Tibial nerve (tissue), 4 donors: Measurements from ENCODE around the gene DCTN5. TPM values are rescaled to one million over a fixed set of nuclear protein-coding genes. Genes with fewer than 3 reads are reported as not detected.

Experiments used
- DNase-seq, 2 donors: peaks; one replicate each; pipeline ENCODE4 v3.0.0-alpha.2; 2019; ENCODE audit warnings: low spot score in 2 of 2
- H3K27ac ChIP-seq, 4 donors: fragments of 200-600 bp; sonication (generic) in 3 of 4; one replicate each; pipeline ENCODE4 v1.5.1; 2017 to 2019; ENCODE audit warnings: mild to moderate bottlenecking in 1 of 4
- H3K27me3 ChIP-seq, 2 donors: fragments of 200-600 bp; sonication (generic) in 1 of 2; one replicate each; pipeline versions ENCODE4 v1.5.1 to v1.6.0; 2017 to 2019
- H3K36me3 ChIP-seq, 3 donors: fragments of 200-600 bp; sonication (generic); one replicate each; pipeline ENCODE4 v1.5.1; 2018 to 2019
- H3K4me1 ChIP-seq, 4 donors: fragments of 200-600 bp; sonication (generic) in 3 of 4; one replicate each; pipeline ENCODE4 v1.5.1; 2017 to 2019
- H3K4me3 ChIP-seq, 4 donors: fragments of 200-600 bp; sonication (generic) in 3 of 4; one replicate each; pipeline ENCODE4 v1.5.1; 2017 to 2019; ENCODE audit warnings: mild to moderate bottlenecking in 1 of 4, moderate library complexity in 1 of 4
- H3K9me3 ChIP-seq, 4 donors: fragments of 200-600 bp; sonication (generic) in 3 of 4; one replicate each; pipeline ENCODE4 v1.5.1; 2017 to 2019
- EP300 ChIP-seq, 2 donors: sonication (generic); formaldehyde crosslinking; IDR thresholded peaks; one replicate each; pipeline ENCODE4 v1.6.1; 2017; ENCODE audit warnings: antibody characterized with exemption in 2 of 2, mild to moderate bottlenecking in 1 of 2
- POLR2A ChIP-seq, 2 donors: fragments of 450-650 bp; IDR thresholded peaks; one replicate each; pipeline ENCODE4 v1.6.1; 2017; ENCODE audit warnings: antibody characterized with exemption in 2 of 2, mild to moderate bottlenecking in 2 of 2, moderate library complexity in 2 of 2
- WGBS, 2 donors: methylation state at CpG; one replicate each; pipeline ENCODE4 v1.1.5; 2018; 5-methylcytosine and 5-hydroxymethylcytosine counted together
- total RNA-seq, 4 donors: library from RNA; depleted of rRNA; stranded (reverse); fragments of >200 nt; gene quantifications; one replicate each; pipeline ENCODE4 v1.1.0, GENCODE V29; 2016
- TF ChIP-seq, protein P1 (sequence below), 5 experiments: fragments of 200-600 bp in 3 of 5; fragments of 450-650 bp in 2 of 5; sonication (generic) in 3 of 5; IDR thresholded peaks; one replicate each; pipeline ENCODE4 v1.5.1; 2016 to 2019; ENCODE audit warnings: antibody characterized with exemption in 5 of 5, mild to moderate bottlenecking in 3 of 5, moderate library complexity in 2 of 5

The DCTN5 gene
- total RNA-seq, 4 donors from 2014 or later = 23.1 to 28.8 (median 27.3) TPM

GRCh38 chr16:23701045-23701444 is 59.8 kb downstream of the DCTN5 start:
- WGBS, 2 donors = 70 to 73% methylated on average over 8 of the region's 8 CpGs
- H3K27ac ChIP-seq = no peak overlapping the region
- TF ChIP-seq EP300 (IDR thresholded peaks at IDR 0.05) = no peak
- no peak for TF ChIP-seq POLR2A (IDR thresholded peaks at IDR 0.05)
- TF ChIP-seq, protein P1, sequence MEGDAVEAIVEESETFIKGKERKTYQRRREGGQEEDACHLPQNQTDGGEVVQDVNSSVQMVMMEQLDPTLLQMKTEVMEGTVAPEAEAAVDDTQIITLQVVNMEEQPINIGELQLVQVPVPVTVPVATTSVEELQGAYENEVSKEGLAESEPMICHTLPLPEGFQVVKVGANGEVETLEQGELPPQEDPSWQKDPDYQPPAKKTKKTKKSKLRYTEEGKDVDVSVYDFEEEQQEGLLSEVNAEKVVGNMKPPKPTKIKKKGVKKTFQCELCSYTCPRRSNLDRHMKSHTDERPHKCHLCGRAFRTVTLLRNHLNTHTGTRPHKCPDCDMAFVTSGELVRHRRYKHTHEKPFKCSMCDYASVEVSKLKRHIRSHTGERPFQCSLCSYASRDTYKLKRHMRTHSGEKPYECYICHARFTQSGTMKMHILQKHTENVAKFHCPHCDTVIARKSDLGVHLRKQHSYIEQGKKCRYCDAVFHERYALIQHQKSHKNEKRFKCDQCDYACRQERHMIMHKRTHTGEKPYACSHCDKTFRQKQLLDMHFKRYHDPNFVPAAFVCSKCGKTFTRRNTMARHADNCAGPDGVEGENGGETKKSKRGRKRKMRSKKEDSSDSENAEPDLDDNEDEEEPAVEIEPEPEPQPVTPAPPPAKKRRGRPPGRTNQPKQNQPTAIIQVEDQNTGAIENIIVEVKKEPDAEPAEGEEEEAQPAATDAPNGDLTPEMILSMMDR (IDR thresholded peaks at IDR 0.05) = no peak
- H3K4me3 ChIP-seq = no peak overlapping the region
- H3K4me1 ChIP-seq = no peaks in the 10 kb centered on the region
- no peaks in the 10 kb centered on the region for H3K27me3 ChIP-seq
- H3K36me3 ChIP-seq = no peaks in the 10 kb centered on the region
- peaks cover 0 to 13% (median 0%) of the 10 kb centered on the region in 4 donors for H3K9me3 ChIP-seq
- no peak for DNase-seq

GRCh38 chr16:23702951-23703350 is 61.7 kb downstream of the DCTN5 start:
- DNase-seq = no peak
- 46 to 65% methylated on average over 2 of the region's 2 CpGs for WGBS, 2 donors
- Histone ChIP-seq H3K27me3 (no peaks in the 10 kb centered on the region), H3K27ac (no peak overlapping the region), H3K4me1 (no peaks in the 10 kb centered on the region), H3K36me3 (no peaks in the 10 kb centered on the region), H3K4me3 (no peak overlapping the region), H3K9me3 (peaks cover 0 to 13% (median 0%) of the 10 kb centered on the region in 4 donors)
- TF ChIP-seq EP300 (IDR thresholded peaks at IDR 0.05) = no peak
- no peak for TF ChIP-seq POLR2A (IDR thresholded peaks at IDR 0.05)
- TF ChIP-seq, protein P1 (IDR thresholded peaks at IDR 0.05) = no peak

- TF ChIP-seq, protein P1 (IDR thresholded peaks at IDR 0.05) = no peak
- TF ChIP-seq EP300 (IDR thresholded peaks at IDR 0.05) (no peak), POLR2A (IDR thresholded peaks at IDR 0.05) (no peak)
- Histone ChIP-seq H3K27ac (no peak overlapping the region), H3K4me3 (no peak overlapping the region), H3K36me3 (no peaks in the 10 kb centered on the region), H3K4me1 (no peaks in the 10 kb centered on the region), H3K9me3 (peaks cover 0 to 29% (median 0%) of the 10 kb centered on the region in 4 donors), H3K27me3 (no peaks in the 10 kb centered on the region)
- no peak for DNase-seq
- 90 to 93% methylated on average over 18 to 22 of the region's 22 CpGs for WGBS, 2 donors
These were observed 63.7 kb downstream of the DCTN5 start for GRCh38 chr16:23704772-23705516.

- 89 to 92% methylated on average over 2 of the region's 2 CpGs for WGBS, 2 donors
- TF ChIP-seq, protein P1 (IDR thresholded peaks at IDR 0.05) = no peak
- Histone ChIP-seq H3K4me1 (no peaks in the 10 kb centered on the region), H3K9me3 (peaks cover 0 to 35% (median 0%) of the 10 kb centered on the region in 4 donors), H3K4me3 (no peak overlapping the region), H3K27me3 (no peaks in the 10 kb centered on the region), H3K36me3 (no peaks in the 10 kb centered on the region), H3K27ac (no peak overlapping the region)
- DNase-seq = no peak
These were observed 64.2 kb downstream of the DCTN5 start for GRCh38 chr16:23705517-23705902.

- TF ChIP-seq EP300 (IDR thresholded peaks at IDR 0.05) (no peak), POLR2A (IDR thresholded peaks at IDR 0.05) (no peak)
- TF ChIP-seq, protein P1 (IDR thresholded peaks at IDR 0.05) = no peak
These were observed 65.2 kb downstream of the DCTN5 start for GRCh38 chr16:23706439-23706838.

More at GRCh38 chr16:23706439-23706838, 65.2 kb downstream of the DCTN5 start:
- DNase-seq = no peak
- H3K9me3 ChIP-seq = peaks cover 0 to 41% (median 0%) of the 10 kb centered on the region in 4 donors
- no peaks in the 10 kb centered on the region for H3K27me3 ChIP-seq
- no peak overlapping the region for H3K4me3 ChIP-seq
- no peaks in the 10 kb centered on the region for H3K4me1 ChIP-seq
- H3K27ac ChIP-seq = no peak overlapping the region
- 72 to 74% methylated on average over 2 to 4 of the region's 4 CpGs for WGBS, 2 donors
- H3K36me3 ChIP-seq = no peaks in the 10 kb centered on the region
